Pancreas (tissue), 10 donors: ENCODE measurements around the gene TWIST2. TPM values are rescaled to one million over a fixed set of nuclear protein-coding genes. Genes with fewer than 3 reads are reported as not detected.

Source experiments
- ATAC-seq, 4 donors: fragments of 200-7000 bp; cut with Tn5 transposase; one replicate each; pipeline versions ENCODE4 v1.8.0 to v1.9.1; 2020; ENCODE audit warnings: mild to moderate bottlenecking in 4 of 4, moderate library complexity in 4 of 4
- DNase-seq, 6 donors: peaks; one replicate each; pipeline ENCODE4 v3.0.0-alpha.2; 2020
- FAIRE-seq: peaks from 2 replicates; lab custom pipeline; 2012; peaks lifted over from hg19 to GRCh38; lab: Jason Lieb, UNC
- H3K27ac ChIP-seq, 4 donors: fragments of 200-600 bp; sonication (generic); 1 replicate in 3 of 4; 2 replicates in 1 of 4; pipeline versions ENCODE4 v1.5.0 to v1.8.0; 2020
- H3K27me3 ChIP-seq, 4 donors: fragments of 200-600 bp; one replicate each; pipeline ENCODE4 v1.8.0; 2021
- H3K36me3 ChIP-seq, 3 donors: fragments of 200-600 bp; sonication (generic) in 1 of 3; one replicate each; pipeline versions ENCODE4 v1.5.0 to v1.8.0; 2020 to 2021
- H3K4me1 ChIP-seq, 3 donors: fragments of 200-600 bp; one replicate each; pipeline ENCODE4 v1.8.0; 2021
- H3K4me3 ChIP-seq, 4 donors: fragments of 200-600 bp; sonication (generic) in 2 of 4; one replicate each; pipeline versions ENCODE4 v1.5.0 to v1.8.0; 2020 to 2021
- H3K9me3 ChIP-seq, 4 donors: fragments of 200-600 bp; one replicate each; pipeline ENCODE4 v1.8.0; 2021
- CTCF ChIP-seq, 4 donors: fragments of 200-600 bp; sonication (generic) in 3 of 4; IDR thresholded peaks; one replicate each; pipeline versions ENCODE4 v1.5.0 to v1.8.0; 2021; ENCODE audit warnings: antibody characterized with exemption in 4 of 4
- WGBS, 2 donors: extraction: QIAGEN DNeasy Blood & Tissue Kit; methylation state at CpG; one replicate each; pipeline ENCODE4 v1.1.7; 2013; 5-methylcytosine and 5-hydroxymethylcytosine counted together
- intact Hi-C, 3 donors: fragments of 100-400 bp; cut with DNase I; formaldehyde crosslinking; loops; one replicate each; pipeline versions ENCODE4 v1.11.1 to v1.14.2; 2022
- polyA plus RNA-seq, 2 donors: library from polyadenylated mRNA; stranded (reverse); fragments of 200-250 nt; gene quantifications; one replicate each; pipeline ENCODE4 v1.2.3, GENCODE V29; 2013
- total RNA-seq, 6 donors: library from RNA; stranded (reverse); fragmentation: NEBNext Ultra II Directional in 4 of 6; extraction: Animal tissue kit (Norgen Biotek cat#: 25700) in 4 of 6; gene quantifications; one replicate each; pipeline versions ENCODE4 v1.2.1 to v1.2.4, GENCODE V29; 2021 to 2023
- donor health status: healthy with polysubstance abuse.
- donor health status: DM: no; HTN: no; CAD: no; lungs with moderate emphysema.
- donor health status: DM: no; HTN: no; CAD: no.
- donor health status: control.
- donor health status: control.
- donor health status: Bipolar disorder and iron deficiency.
- donor health status: DM: yes; HTN: yes; CAD: no.
- donor health status: DM: no; HTN: no; CAD: no.
- donor health status: DM: no; HTN: no; CAD: no.
- donor health status: DM: yes; HTN: yes; CAD: no.

TWIST2 gene
- total and polyA plus RNA-seq, 8 donors = 0.31 to 3.0 (median 1.1) TPM

GRCh38 chr2:238906936-238907716, 59.2 kb downstream of the TWIST2 start:
- Histone ChIP-seq H3K27ac (no peak overlapping the region), H3K4me3 (no peak overlapping the region), H3K4me1 (no peaks in the 10 kb centered on the region), H3K36me3 (no peaks in the 10 kb centered on the region), H3K27me3 (no peaks in the 10 kb centered on the region), H3K9me3 (no peaks in the 10 kb centered on the region)
- WGBS, 2 donors = 65 to 67% methylated on average over 24 of the region's 24 CpGs
- DNase-seq (peak in 1 of 6 donors; percentile 9), ATAC-seq (no peak), FAIRE-seq (no peak)
- TF ChIP-seq CTCF (IDR thresholded peaks at IDR 0.05) = no peak
- intact Hi-C loops = no loop called here

GRCh38 chr2:238907717-238908173, 59.9 kb downstream of the TWIST2 start:
- H3K4me3 ChIP-seq = no peak overlapping the region
- WGBS, 2 donors = 76 to 89% methylated on average over 5 of the region's 5 CpGs
- no peaks in the 10 kb centered on the region for H3K4me1 ChIP-seq
- no peak for ATAC-seq
- H3K27me3 ChIP-seq = no peaks in the 10 kb centered on the region
- no peak for DNase-seq
- H3K9me3 ChIP-seq = no peaks in the 10 kb centered on the region
- H3K36me3 ChIP-seq = no peaks in the 10 kb centered on the region
- no peak overlapping the region for H3K27ac ChIP-seq
- intact Hi-C loops = no loop called here
- no peak for FAIRE-seq
- TF ChIP-seq CTCF (IDR thresholded peaks at IDR 0.05) = no peak

- H3K36me3 ChIP-seq = no peaks in the 10 kb centered on the region
- peak in 1 of 6 donors; percentile 13 for DNase-seq
- no peaks in the 10 kb centered on the region for H3K9me3 ChIP-seq
- no peak for TF ChIP-seq CTCF (IDR thresholded peaks at IDR 0.05)
- intact Hi-C loops = no loop called here
- no peak for FAIRE-seq
- peak in 3 of 4 donors; percentile 16 to 47 (median 29) for ATAC-seq
- 49 to 50% methylated on average over 43 of the region's 43 CpGs for WGBS, 2 donors
- H3K27me3 ChIP-seq = no peaks in the 10 kb centered on the region
- H3K4me1 ChIP-seq = no peaks in the 10 kb centered on the region
- H3K4me3 ChIP-seq = no peak overlapping the region
- no peak overlapping the region for H3K27ac ChIP-seq
Observed at GRCh38 chr2:238908960-238909951, 61.4 kb downstream of the TWIST2 start.

- FAIRE-seq (no peak), ATAC-seq (peak in 3 of 4 donors; percentile 14 to 37 (median 35)), DNase-seq (no peak)
- intact Hi-C loops = no loop called here
- Histone ChIP-seq H3K36me3 (no peaks in the 10 kb centered on the region), H3K4me1 (no peaks in the 10 kb centered on the region), H3K27me3 (no peaks in the 10 kb centered on the region), H3K9me3 (no peaks in the 10 kb centered on the region), H3K4me3 (no peak overlapping the region), H3K27ac (no peak overlapping the region)
- whole genome bisulfite sequencing, 2 donors = 55 to 60% methylated on average over 10 of the region's 10 CpGs
- TF ChIP-seq CTCF (IDR thresholded peaks at IDR 0.05) = no peak
Observed at GRCh38 chr2:238910751-238911351, 63.0 kb downstream of the TWIST2 start.
